Psoas muscle (tissue), 8 donors: ENCODE data around the gene FZD2. TPM values are rescaled to one million over a fixed set of nuclear protein-coding genes. Genes with fewer than 3 reads are reported as not detected.
"Not testable (repeated sequence)": the region's sequence is repeated elsewhere in the genome, so short reads cannot be mapped to it uniquely, and the experiment has no call there.

ENCODE experiments used
- ATAC-seq, 4 donors: fragments of 200-7000 bp; cut with Tn5 transposase; one replicate each; pipeline ENCODE4 v1.9.1; 2020; ENCODE audit warnings: moderate library complexity in 3 of 4, mild to moderate bottlenecking in 2 of 4
- DNase-seq, 2 donors: peaks; one replicate each; pipeline ENCODE4 v3.0.0-alpha.2; 2020
- H3K27ac ChIP-seq: fragments of 200-600 bp; one replicate; pipeline ENCODE4 v1.8.0; 2022
- H3K27me3 ChIP-seq, 3 donors: fragments of 200-600 bp in 1 of 3; one replicate each; pipeline versions ENCODE4 v1.6.1 to v1.8.0; 2013 to 2022; ENCODE audit warnings: low read length in 2 of 3, mild to moderate bottlenecking in 2 of 3, moderate library complexity in 1 of 3; ENCODE audit not compliant: insufficient read depth in 3 of 3
- H3K36me3 ChIP-seq, 2 donors: fragments of 200-600 bp in 1 of 2; one replicate each; pipeline versions ENCODE4 v1.6.1 to v1.8.0; 2013 to 2022; ENCODE audit warnings: low read depth in 1 of 2, mild to moderate bottlenecking in 1 of 2, moderate library complexity in 1 of 2; ENCODE audit not compliant: insufficient read depth in 1 of 2
- H3K4me1 ChIP-seq: fragments of 200-600 bp; one replicate; pipeline ENCODE4 v1.8.0; 2022
- H3K4me3 ChIP-seq: fragments of 200-600 bp; one replicate; pipeline ENCODE4 v1.8.0; 2022; ENCODE audit warnings: mild to moderate bottlenecking
- H3K9me3 ChIP-seq: fragments of 200-600 bp; one replicate; pipeline ENCODE4 v1.8.0; 2022
- WGBS, 3 donors: extraction: QIAGEN DNeasy Blood & Tissue Kit; methylation state at CpG; one replicate each; pipeline versions ENCODE4 v1.1.6 to v1.1.7; 2013; 5-methylcytosine and 5-hydroxymethylcytosine counted together
- intact Hi-C, 2 donors: fragments of 100-400 bp; cut with DNase I; formaldehyde crosslinking; loops; one replicate each; pipeline versions ENCODE4 v1.11.0 to v1.14.2; 2022
- polyA plus RNA-seq, 3 donors: library from polyadenylated mRNA; stranded (reverse); fragments of 200-250 nt; gene quantifications; one replicate each; pipeline ENCODE4 v1.2.3, GENCODE V29; 2013
- total RNA-seq, 4 donors: library from RNA; stranded (reverse); fragmentation: NEBNext Ultra II Directional in 2 of 4; extraction: Animal tissue kit (Norgen Biotek cat#: 25700) in 2 of 4; gene quantifications; one replicate each; pipeline versions ENCODE4 v1.2.1 to v1.2.4, GENCODE V29; 2021 to 2023
- TF ChIP-seq, protein P1 (sequence below): fragments of 200-600 bp; IDR thresholded peaks from one replicate; pipeline ENCODE4 v1.8.0; 2022; ENCODE audit warnings: antibody characterized with exemption
- donor health status: healthy with polysubstance abuse.
- donor health status: DM: no; HTN: no; CAD: no; lungs with moderate emphysema.
- donor health status: Bipolar disorder and iron deficiency.
- donor health status: healthy.
- donor health status: DM: yes; HTN: yes; CAD: no.
- donor health status: DM: no; HTN: no; CAD: no.
- donor health status: DM: no; HTN: no; CAD: no.
- donor health status: DM: yes; HTN: yes; CAD: no.

FZD2 gene
- total and polyA plus RNA-seq, 7 donors: 0.13 to 0.61 (median 0.32) TPM

DNA sequence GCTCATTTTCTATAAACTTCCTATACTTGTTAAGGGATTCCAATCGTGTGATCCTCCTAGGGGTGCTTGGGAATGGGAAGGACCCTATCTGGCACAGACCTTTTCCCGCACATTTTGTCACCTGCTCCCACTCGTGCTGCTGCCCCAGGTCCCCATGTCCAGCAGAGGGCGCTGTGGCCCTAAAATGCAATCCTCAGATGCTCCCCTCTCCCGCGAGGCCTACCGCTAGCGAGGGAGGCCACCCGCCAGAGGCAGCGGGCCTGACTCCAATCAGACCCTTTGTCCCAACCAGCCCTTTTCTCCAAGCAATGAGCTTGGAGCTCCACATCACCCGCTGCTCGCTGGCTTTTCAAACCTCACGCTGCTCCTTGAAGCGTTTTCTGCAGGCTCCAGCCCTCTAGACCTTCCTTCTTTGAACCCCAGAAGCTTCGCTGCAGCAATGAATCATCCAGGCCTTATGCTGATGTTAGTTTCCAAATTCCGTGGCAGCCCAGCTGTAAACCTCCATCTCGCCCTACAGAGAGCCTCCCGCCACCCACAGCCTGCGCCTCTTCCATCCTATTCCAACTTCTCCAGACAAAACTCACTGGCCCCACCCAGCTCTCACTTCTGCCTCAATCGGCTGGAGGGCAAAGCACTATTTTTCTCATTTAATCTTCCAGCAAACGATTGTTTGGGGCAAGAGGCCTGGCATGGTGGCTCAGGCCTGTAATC is 23.6 kb upstream of the FZD2 start:
- no peaks in the 10 kb centered on the region for H3K4me1 ChIP-seq
- TF ChIP-seq, protein P1, sequence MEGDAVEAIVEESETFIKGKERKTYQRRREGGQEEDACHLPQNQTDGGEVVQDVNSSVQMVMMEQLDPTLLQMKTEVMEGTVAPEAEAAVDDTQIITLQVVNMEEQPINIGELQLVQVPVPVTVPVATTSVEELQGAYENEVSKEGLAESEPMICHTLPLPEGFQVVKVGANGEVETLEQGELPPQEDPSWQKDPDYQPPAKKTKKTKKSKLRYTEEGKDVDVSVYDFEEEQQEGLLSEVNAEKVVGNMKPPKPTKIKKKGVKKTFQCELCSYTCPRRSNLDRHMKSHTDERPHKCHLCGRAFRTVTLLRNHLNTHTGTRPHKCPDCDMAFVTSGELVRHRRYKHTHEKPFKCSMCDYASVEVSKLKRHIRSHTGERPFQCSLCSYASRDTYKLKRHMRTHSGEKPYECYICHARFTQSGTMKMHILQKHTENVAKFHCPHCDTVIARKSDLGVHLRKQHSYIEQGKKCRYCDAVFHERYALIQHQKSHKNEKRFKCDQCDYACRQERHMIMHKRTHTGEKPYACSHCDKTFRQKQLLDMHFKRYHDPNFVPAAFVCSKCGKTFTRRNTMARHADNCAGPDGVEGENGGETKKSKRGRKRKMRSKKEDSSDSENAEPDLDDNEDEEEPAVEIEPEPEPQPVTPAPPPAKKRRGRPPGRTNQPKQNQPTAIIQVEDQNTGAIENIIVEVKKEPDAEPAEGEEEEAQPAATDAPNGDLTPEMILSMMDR: peak; percentile 94
- H3K27ac ChIP-seq: no peak overlapping the region
- H3K9me3 ChIP-seq: no peaks in the 10 kb centered on the region
- intact Hi-C loops: loop anchor here in 1 of 2 donors (2.0 kb wide), 1 partner anchor 103 kb away; no protein-coding TSS in a partner anchor
- H3K27me3 ChIP-seq: no peaks in the 10 kb centered on the region
- H3K4me3 ChIP-seq: peak overlapping the region; percentile 22
- ATAC-seq (peak; percentile 81 to 95 (median 88)), DNase-seq (peak; percentile 86 to 92)
- 27 to 32% (median 30%) methylated on average over 21 of the region's 21 CpGs for WGBS, 3 donors
- H3K36me3 ChIP-seq: no peaks in the 10 kb centered on the region

DNA sequence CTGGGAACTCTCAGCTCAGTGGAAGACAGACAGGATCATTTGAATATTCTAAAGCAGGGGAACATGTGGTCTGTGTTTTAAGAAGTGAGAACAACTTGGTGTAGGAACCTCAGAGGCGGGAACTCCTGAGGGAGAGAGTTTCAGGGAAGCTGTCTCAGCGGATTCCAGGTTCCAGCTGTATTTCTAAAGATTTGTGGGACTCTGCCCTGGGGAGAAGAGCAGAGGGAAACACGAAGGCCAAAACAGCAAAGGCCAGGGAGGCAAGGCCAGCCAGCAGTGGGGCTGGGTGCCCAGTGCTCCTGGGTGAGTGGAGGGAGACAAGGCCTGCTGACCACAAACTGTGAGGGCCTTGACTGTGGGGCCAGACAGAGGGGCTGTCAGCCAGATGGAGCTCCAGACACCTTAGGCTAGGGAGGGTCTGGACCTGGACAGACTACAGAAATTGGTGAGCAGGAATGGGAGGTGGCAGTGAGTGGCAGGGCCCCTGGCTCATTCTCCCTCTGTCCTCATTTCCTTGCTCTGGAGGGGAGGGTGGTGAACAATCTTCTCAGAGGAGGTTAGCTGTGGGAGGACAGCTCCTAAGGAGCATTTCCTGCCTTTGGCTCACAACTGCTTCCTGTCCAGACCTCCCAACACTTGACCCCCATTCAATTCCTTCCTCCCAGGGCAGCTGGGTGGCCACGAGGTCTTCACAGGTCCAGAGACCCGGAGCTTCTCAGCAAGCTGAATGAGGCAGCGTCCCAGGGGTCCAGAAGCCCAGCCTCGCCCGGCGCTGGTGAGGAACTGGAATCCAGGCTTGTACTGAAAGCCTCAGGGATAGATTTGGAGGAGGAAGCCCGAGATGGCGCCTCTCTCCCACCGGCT is 21.0 kb upstream of the FZD2 start:
- no peaks in the 10 kb centered on the region for H3K9me3 ChIP-seq
- DNase-seq (no peak), ATAC-seq (no peak)
- H3K27ac ChIP-seq: no peak overlapping the region
- intact Hi-C loops: no loop called here
- TF ChIP-seq, protein P1: no peak
- no peaks in the 10 kb centered on the region for H3K36me3 ChIP-seq
- WGBS, 3 donors: 53 to 67% (median 59%) methylated on average over 12 of the region's 12 CpGs
- no peaks in the 10 kb centered on the region for H3K4me1 ChIP-seq
- no peak overlapping the region for H3K4me3 ChIP-seq
- H3K27me3 ChIP-seq: peaks cover 0 to 12% (median 0%) of the 10 kb centered on the region in 3 donors

DNA sequence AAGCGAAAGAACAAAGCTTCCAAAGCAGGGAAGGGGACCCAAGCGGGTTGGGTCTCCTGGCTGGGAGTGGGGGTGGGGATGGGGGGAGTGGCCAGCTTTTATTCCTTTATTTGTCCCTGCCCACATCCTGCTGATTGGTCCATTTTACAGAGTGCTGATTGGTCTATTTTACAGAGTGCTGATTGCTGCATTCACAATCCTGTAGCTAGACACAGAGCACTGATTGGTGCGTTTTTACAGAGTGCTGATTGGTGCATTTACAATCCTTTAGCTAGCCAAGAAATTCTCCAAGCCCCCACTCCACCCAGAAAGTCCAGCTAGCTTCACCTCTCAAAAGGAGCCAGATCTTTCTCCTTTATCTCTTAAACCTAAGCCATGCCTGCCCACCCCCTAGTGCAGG is 19.4 kb upstream of the FZD2 start:
- H3K36me3 ChIP-seq, H3K4me1 ChIP-seq, H3K27ac ChIP-seq, DNase-seq, intact Hi-C loops, H3K9me3 ChIP-seq, H3K4me3 ChIP-seq, ATAC-seq: not testable (repeated sequence)
- WGBS, 3 donors: 96 to 100% (median 98%) methylated on average over 3 of the region's 3 CpGs
- H3K27me3 ChIP-seq: peaks cover 0 to 25% (median 5%) of the 10 kb centered on the region in 3 donors

DNA sequence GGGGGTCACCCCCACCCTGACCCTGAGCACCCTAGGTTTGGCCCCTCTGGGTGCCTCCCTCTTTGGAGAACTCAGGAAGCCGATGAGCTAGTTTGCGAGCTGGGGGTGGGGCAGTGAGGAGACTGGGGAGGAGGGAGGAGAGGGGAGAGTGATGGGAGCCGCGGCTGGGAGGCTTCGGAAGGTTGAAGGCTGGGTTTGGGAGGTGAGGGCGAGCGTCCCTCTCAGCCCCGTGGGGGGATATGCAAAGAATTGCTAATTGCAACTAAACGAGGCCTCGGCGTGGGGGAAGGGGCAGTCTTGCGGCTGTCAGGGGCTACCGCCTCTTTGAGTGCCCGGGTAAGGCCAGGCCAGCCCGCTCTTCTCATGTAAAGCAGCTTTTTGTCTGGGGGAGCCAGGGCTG is 17.6 kb upstream of the FZD2 start:
- Histone ChIP-seq H3K4me1 (no peaks in the 10 kb centered on the region), H3K4me3 (no peak overlapping the region), H3K27me3 (peaks cover 0 to 26% (median 7%) of the 10 kb centered on the region in 3 donors), H3K27ac (no peak overlapping the region), H3K9me3 (no peaks in the 10 kb centered on the region), H3K36me3 (no peaks in the 10 kb centered on the region)
- WGBS, 3 donors: 47 to 50% (median 48%) methylated on average over 15 of the region's 15 CpGs
- intact Hi-C loops: loop anchor here in 1 of 2 donors (10.0 kb wide), 1 partner anchor 315 kb away; no protein-coding TSS in a partner anchor
- TF ChIP-seq, protein P1: no peak
- DNase-seq: no peak
- no peak for ATAC-seq
